IMR-90 (cell line): ENCODE results near the gene CANT1. TPM values are rescaled to one million over a fixed set of nuclear protein-coding genes. Genes with fewer than 3 reads are reported as not detected.
A peak's percentile ranks its signal among the peaks of the same experiment; 100 is the strongest.

Experiments
- ATAC-seq: fragments of 200-7000 bp; cut with Tn5 transposase; 2 replicates; pipeline ENCODE4 v1.9.1; 2020; ENCODE audit warnings: low read depth, mild to moderate bottlenecking, moderate library complexity
- BruUV-seq: library from RNA; stranded (reverse); fragments of 400-500 nt; replicated peaks from 2 replicates; lab custom pipeline; 2021; lab: Mats Ljungman, UMichigan
- CTCF ChIA-PET: fragments of 300-600 bp; formaldehyde crosslinking; extraction: SDS; loops from one replicate; lab custom pipeline; 2021; ENCODE audit warnings: antibody characterized with exemption; lab: Yijun Ruan, JAX
- POLR2A ChIA-PET: fragments of 300-600 bp; sonication (Branson Sonifier 250); formaldehyde crosslinking; loops from one replicate; lab custom pipeline; 2022; ENCODE audit warnings: antibody characterized with exemption; ENCODE audit not compliant: unreplicated experiment; lab: Charles Lee
- DNase-seq: peaks from one replicate; pipeline ENCODE4 v3.0.0; 2013
- H2AFZ ChIP-seq: replicated peaks from 2 replicates; pipeline ENCODE3; 2013; ENCODE audit warnings: low read length, mild to moderate bottlenecking; ENCODE audit not compliant: poor library complexity
- H2AK5ac ChIP-seq: 2 replicates; pipeline ENCODE4 v1.6.1; 2013; ENCODE audit warnings: low read depth, low read length, inconsistent platforms
- H2AK9ac ChIP-seq: replicated peaks from 2 replicates; pipeline ENCODE3; 2013; ENCODE audit warnings: mild to moderate bottlenecking, low read depth, low read length, moderate library complexity; ENCODE audit not compliant: poor library complexity
- H2BK120ac ChIP-seq: 2 replicates; pipeline ENCODE4 v1.6.1; 2013; ENCODE audit warnings: low read depth, low read length, inconsistent platforms
- H2BK15ac ChIP-seq: 3 replicates; pipeline ENCODE4 v1.6.1; 2013; ENCODE audit warnings: low read depth, low read length, inconsistent platforms
- H2BK20ac ChIP-seq: 2 replicates; pipeline ENCODE4 v1.6.1; 2013; ENCODE audit warnings: low read depth, mild to moderate bottlenecking, inconsistent platforms, low read length, moderate library complexity
- H2BK5ac ChIP-seq: 2 replicates; pipeline ENCODE4 v1.6.1; 2013; ENCODE audit warnings: mild to moderate bottlenecking, low read depth, low read length, inconsistent platforms; ENCODE audit not compliant: poor library complexity, severe bottlenecking
- H3K14ac ChIP-seq: replicated peaks from 2 replicates; pipeline ENCODE4 v1.6.1; 2013; ENCODE audit warnings: low read depth, low read length, inconsistent platforms
- H3K18ac ChIP-seq: 2 replicates; pipeline ENCODE4 v1.6.1; 2013; ENCODE audit warnings: low read depth, low read length, control low read depth
- H3K23ac ChIP-seq: 2 replicates; pipeline ENCODE4 v1.6.1; 2013; ENCODE audit warnings: low read depth, low read length, inconsistent platforms
- H3K27ac ChIP-seq: 2 replicates; pipeline ENCODE4 v1.5.1; 2013; ENCODE audit warnings: mild to moderate bottlenecking, control low read depth, low read length; ENCODE audit not compliant: insufficient read depth
- H3K27me3 ChIP-seq: 2 replicates; pipeline ENCODE4 v1.6.1; 2013; ENCODE audit warnings: low read length; ENCODE audit not compliant: control insufficient read depth, insufficient read depth
- H3K36me3 ChIP-seq: 2 replicates; pipeline ENCODE4 v1.6.1; 2013; ENCODE audit warnings: low read length, mixed read lengths; ENCODE audit not compliant: control insufficient read depth, insufficient read depth
- H3K4ac ChIP-seq: 2 replicates; pipeline ENCODE4 v1.6.1; 2013; ENCODE audit warnings: low read depth, low read length, inconsistent platforms
- H3K4me1 ChIP-seq: 2 replicates; pipeline ENCODE4 v1.6.1; 2013; ENCODE audit warnings: low read length, mixed read lengths; ENCODE audit not compliant: control insufficient read depth, insufficient read depth
- H3K4me2 ChIP-seq: 2 replicates; pipeline ENCODE4 v1.6.1; 2013; ENCODE audit warnings: low read depth, mild to moderate bottlenecking, control low read depth, low read length, moderate library complexity
- H3K4me3 ChIP-seq: 2 replicates; pipeline ENCODE4 v1.5.1; 2013; ENCODE audit warnings: low read depth, mild to moderate bottlenecking, control low read depth, low read length, moderate library complexity; ENCODE audit not compliant: insufficient read depth
- H3K56ac ChIP-seq: 2 replicates; pipeline ENCODE4 v1.6.1; 2013; ENCODE audit warnings: low read length, inconsistent platforms; ENCODE audit not compliant: insufficient read depth; ENCODE audit errors: extremely low read depth
- H3K79me1 ChIP-seq, 2 experiments: 2 replicates each; pipeline ENCODE4 v1.6.1; 2013; ENCODE audit warnings: low read length in 2 of 2, inconsistent platforms in 1 of 2, low read depth in 1 of 2
- H3K9ac ChIP-seq: 2 replicates; pipeline ENCODE4 v1.6.1; 2013; ENCODE audit warnings: low read depth, low read length, control low read depth
- H3K9me1 ChIP-seq: 2 replicates; pipeline ENCODE4 v1.6.1; 2013; ENCODE audit warnings: low read length, inconsistent platforms; ENCODE audit not compliant: insufficient read depth
- H3K9me3 ChIP-seq: 2 replicates; pipeline ENCODE4 v1.6.1; 2013; ENCODE audit warnings: low read length; ENCODE audit not compliant: control insufficient read depth, insufficient read depth
- H4K20me1 ChIP-seq: 2 replicates; pipeline ENCODE4 v1.6.1; 2013; ENCODE audit warnings: low read length, inconsistent platforms; ENCODE audit not compliant: insufficient read depth
- H4K5ac ChIP-seq: 2 replicates; pipeline ENCODE4 v1.6.1; 2013; ENCODE audit warnings: mild to moderate bottlenecking, low read depth, low read length, control low read depth
- H4K8ac ChIP-seq, 2 experiments: 2 replicates each; pipeline ENCODE4 v1.6.1; 2013; ENCODE audit warnings: low read depth in 2 of 2, low read length in 2 of 2, control low read depth in 1 of 2, inconsistent platforms in 1 of 2
- H4K91ac ChIP-seq: 2 replicates; pipeline ENCODE4 v1.6.1; 2013; ENCODE audit warnings: low read depth, low read length, inconsistent platforms; ENCODE audit not compliant: insufficient read depth
- BHLHE40 ChIP-seq: fragments of 150-350 bp; IDR thresholded peaks from 2 replicates; pipeline ENCODE4 v1.6.1; 2016; ENCODE audit warnings: mild to moderate bottlenecking, low read depth, low read length
- CEBPB ChIP-seq: IDR thresholded peaks from 2 replicates; pipeline ENCODE4 v1.6.1; 2012; ENCODE audit warnings: low read depth, low read length, improper control_type of control experiment
- CHD1 ChIP-seq: IDR thresholded peaks from 2 replicates; pipeline ENCODE4 v1.6.1; 2012; ENCODE audit warnings: low read depth, low read length, improper control_type of control experiment
- CTCF ChIP-seq: conservative IDR thresholded peaks from 2 replicates; pipeline ENCODE4 v1.5.1; 2012; ENCODE audit warnings: mild to moderate bottlenecking, low read depth, low read length, improper control_type of control experiment
- ELK1 ChIP-seq: fragments of 150-350 bp; IDR thresholded peaks from 2 replicates; pipeline ENCODE4 v1.6.1; 2016; ENCODE audit warnings: low read depth, mild to moderate bottlenecking, low read length, moderate library complexity, borderline replicate concordance
- FOS ChIP-seq: fragments of 150-350 bp; IDR thresholded peaks from 2 replicates; pipeline ENCODE4 v1.6.1; 2016; ENCODE audit warnings: low read depth, low read length
- MAFK ChIP-seq: IDR thresholded peaks from 2 replicates; pipeline ENCODE4 v1.6.1; 2012; ENCODE audit warnings: low read depth, low read length, improper control_type of control experiment
- MAZ ChIP-seq: IDR thresholded peaks from 2 replicates; pipeline ENCODE4 v1.6.1; 2012; ENCODE audit warnings: low read depth, mild to moderate bottlenecking, low read length, improper control_type of control experiment, moderate library complexity, borderline replicate concordance
- MXI1 ChIP-seq: IDR thresholded peaks from 2 replicates; pipeline ENCODE4 v1.6.1; 2012; ENCODE audit warnings: low read depth, mild to moderate bottlenecking, low read length, moderate library complexity, borderline replicate concordance
- NFE2L2 ChIP-seq: fragments of 150-350 bp; IDR thresholded peaks from 2 replicates; pipeline ENCODE4 v1.6.1; 2016; ENCODE audit warnings: low read depth, mild to moderate bottlenecking, low read length
- POLR2A ChIP-seq: IDR thresholded peaks from 2 replicates; pipeline ENCODE4 v1.6.1; 2012; ENCODE audit warnings: mild to moderate bottlenecking, low read depth, low read length
- RAD21 ChIP-seq: IDR thresholded peaks from 2 replicates; pipeline ENCODE4 v1.6.1; 2012; ENCODE audit warnings: low read length, improper control_type of control experiment
- RCOR1 ChIP-seq: IDR thresholded peaks from 2 replicates; pipeline ENCODE4 v1.6.1; 2012; ENCODE audit warnings: mild to moderate bottlenecking, low read length, improper control_type of control experiment; ENCODE audit not compliant: insufficient replicate concordance
- RFX5 ChIP-seq: IDR thresholded peaks from 2 replicates; pipeline ENCODE4 v1.8.0; 2012; ENCODE audit warnings: low read depth, mild to moderate bottlenecking, low read length, moderate library complexity
- SMC3 ChIP-seq: fragments of 150-350 bp; IDR thresholded peaks from 2 replicates; pipeline ENCODE4 v1.6.1; 2016; ENCODE audit warnings: low read depth, mild to moderate bottlenecking, antibody characterized with exemption, low read length, moderate library complexity
- USF2 ChIP-seq: fragments of 150-350 bp; IDR thresholded peaks from 2 replicates; pipeline ENCODE4 v1.6.1; 2017; ENCODE audit warnings: mild to moderate bottlenecking, antibody characterized with exemption, low read length, low read depth
- WGBS, 2 experiments: methylation state at CpG; one replicate each; pipeline versions ENCODE4 v1.1.5 to v1.1.7; 2013; ENCODE audit warnings: missing lambda C conversion rate in 2 of 2; ENCODE audit not compliant: insufficient read length in 1 of 2; ENCODE audit errors: extremely low coverage in 2 of 2; 5-methylcytosine and 5-hydroxymethylcytosine counted together
- dilution Hi-C: fragments of 300-500 bp; cut with HindIII; formaldehyde crosslinking; loops from one replicate; pipeline ENCODE4 v1.14.3; 2018; ENCODE audit warnings: low sequenced_read_pairs; ENCODE audit not compliant: unreplicated experiment
- in situ Hi-C: fragments of 300-500 bp; cut with MboI; formaldehyde crosslinking; loops from 3 replicates; pipeline ENCODE4 v1.14.3; 2019; ENCODE audit warnings: low sequenced_read_pairs, inconsistent platforms, mixed read lengths
- intact Hi-C: fragments of 100-400 bp; cut with micrococcal nuclease; formaldehyde crosslinking; loops from 2 replicates; pipeline ENCODE4 v1.10.0; 2022
- polyA plus RNA-seq, 3 experiments: library from polyadenylated mRNA; depleted of rRNA; stranded (reverse); fragments of >200 nt; gene quantifications; 2 replicates each; pipeline ENCODE4 v1.2.3, GENCODE V29; 2012; ENCODE audit warnings: low replicate concordance in 1 of 3
- total RNA-seq: library from RNA; depleted of rRNA; stranded (reverse); fragments of >200 nt; gene quantifications from 2 replicates; pipeline ENCODE4 v1.2.3, GENCODE V29; 2012

Gene CANT1
- total and polyA plus RNA-seq, 2 of the 4 experiments (the other 2 are of a cell fraction), result 51.8 to 73.4 TPM

DNA sequence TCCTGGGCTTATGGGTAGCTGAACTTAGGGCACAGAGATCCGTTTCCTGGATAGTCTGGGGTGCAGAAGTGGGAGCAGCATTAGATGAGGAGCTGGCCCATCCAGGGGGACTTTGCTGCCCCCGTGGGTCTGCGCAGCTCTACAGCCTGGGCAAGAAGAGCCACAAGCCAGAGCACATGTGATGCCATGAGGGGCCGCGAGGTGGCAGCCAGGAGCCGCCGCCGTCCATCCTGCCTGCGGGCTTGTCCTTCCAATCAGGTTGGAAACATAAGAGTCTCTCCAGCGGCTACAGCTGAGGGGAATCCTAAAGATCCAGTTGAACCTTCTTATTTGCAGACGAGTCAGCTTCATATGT is 36.3 kb upstream of the CANT1 start:
- Histone ChIP-seq H3K79me1 (0 out of 4 replicates have a peak, but pooled peaks cover 0 to 5% of the 10 kb centered on the region in 2 experiments), H3K9ac (no peak overlapping the region), H3K9me3 (no peaks in the 10 kb centered on the region), H3K4ac (no peak overlapping the region), H3K36me3 (peaks cover 8% of the 10 kb centered on the region; the same call in 1 of the 2 replicates), H3K18ac (no peak overlapping the region), H3K23ac (no peak overlapping the region), H2BK20ac (no peak overlapping the region), H3K27ac (no peak overlapping the region), H2BK15ac (no peak overlapping the region), H3K9me1 (peaks cover 8% of the 10 kb centered on the region), H2BK120ac (no peak overlapping the region), H3K4me2 (no peak overlapping the region), H3K27me3 (no peaks in the 10 kb centered on the region; the same call in 1 of the 2 replicates), H2AFZ (peak overlapping the region; percentile 68), H3K4me3 (no peak overlapping the region), H3K56ac (no peak overlapping the region), H3K14ac (no peak overlapping the region), H2AK5ac (no peak overlapping the region), H2AK9ac (peak overlapping the region; percentile 15), H4K91ac (no peak overlapping the region), H2BK5ac (no peak overlapping the region), H3K4me1 (no peaks in the 10 kb centered on the region), H4K5ac (no peak overlapping the region), H4K20me1 (no peaks in the 10 kb centered on the region; the same call in 1 of the 2 replicates), H4K8ac (no peak overlapping the region; a peak in 1 of 4 replicates)
- ChIA-PET CTCF (interaction anchor here (0.6 to 3.1 kb wide), 12 partner anchors 8 to 663 kb away, joined by 3 to 19 read pairs (median 4); no protein-coding TSS in a partner anchor), POLR2A (no interaction called here)
- whole genome bisulfite sequencing, 2 experiments, result 2% methylated on average over 8 of the region's 11 CpGs; no CpG with 5 or more reads in 1 of the 2 experiments
- BruUV-seq, result no TSS peak
- ATAC-seq (peak; percentile 98), DNase-seq (peak; percentile 57)
- TF ChIP-seq MXI1, result no peak
- TF ChIP-seq USF2, result peak; percentile 59; the same call in 1 of the 2 replicates
- no peak for TF ChIP-seq FOS
- TF ChIP-seq BHLHE40, result no peak
- TF ChIP-seq RFX5, result no peak
- no peak for TF ChIP-seq CHD1
- TF ChIP-seq MAFK, result no peak
- TF ChIP-seq RCOR1, result no peak
- TF ChIP-seq RAD21, result peak; percentile 86
- no peak for TF ChIP-seq ELK1
- TF ChIP-seq MAZ, result no peak
- peak; percentile 95 for TF ChIP-seq CTCF
- peak; percentile 74 for TF ChIP-seq SMC3
- TF ChIP-seq NFE2L2, result no peak
- TF ChIP-seq CEBPB, result no peak
- no peak for TF ChIP-seq POLR2A
- dilution Hi-C loops, result no loop called here
- in situ Hi-C loops, result no loop called here
- intact Hi-C loops, result loop anchor here (1.0 to 5.0 kb wide), 2 partner anchors 36 to 346 kb away; no protein-coding TSS in a partner anchor
